GM21786 (cell line): ENCODE results near the gene HOXD8.

Source experiments
- ATAC-seq: cut with Tn5 transposase; IDR thresholded peaks from one replicate; pipeline ENCODE4 v1.9.1; 2021; ENCODE audit not compliant: unreplicated experiment

HOXD8 gene

GRCh38 chr2:176128982-176129796, at the start of gene HOXD8:
Gene HOXD8 (plus strand): TSS chr2:176129705. CDS start chr2:176130367, 662 bp downstream.
- no peak for ATAC-seq

- no peak for ATAC-seq
Measured at GRCh38 chr2:176079831-176080539, 49.5 kb upstream of the HOXD8 start.

DNA sequence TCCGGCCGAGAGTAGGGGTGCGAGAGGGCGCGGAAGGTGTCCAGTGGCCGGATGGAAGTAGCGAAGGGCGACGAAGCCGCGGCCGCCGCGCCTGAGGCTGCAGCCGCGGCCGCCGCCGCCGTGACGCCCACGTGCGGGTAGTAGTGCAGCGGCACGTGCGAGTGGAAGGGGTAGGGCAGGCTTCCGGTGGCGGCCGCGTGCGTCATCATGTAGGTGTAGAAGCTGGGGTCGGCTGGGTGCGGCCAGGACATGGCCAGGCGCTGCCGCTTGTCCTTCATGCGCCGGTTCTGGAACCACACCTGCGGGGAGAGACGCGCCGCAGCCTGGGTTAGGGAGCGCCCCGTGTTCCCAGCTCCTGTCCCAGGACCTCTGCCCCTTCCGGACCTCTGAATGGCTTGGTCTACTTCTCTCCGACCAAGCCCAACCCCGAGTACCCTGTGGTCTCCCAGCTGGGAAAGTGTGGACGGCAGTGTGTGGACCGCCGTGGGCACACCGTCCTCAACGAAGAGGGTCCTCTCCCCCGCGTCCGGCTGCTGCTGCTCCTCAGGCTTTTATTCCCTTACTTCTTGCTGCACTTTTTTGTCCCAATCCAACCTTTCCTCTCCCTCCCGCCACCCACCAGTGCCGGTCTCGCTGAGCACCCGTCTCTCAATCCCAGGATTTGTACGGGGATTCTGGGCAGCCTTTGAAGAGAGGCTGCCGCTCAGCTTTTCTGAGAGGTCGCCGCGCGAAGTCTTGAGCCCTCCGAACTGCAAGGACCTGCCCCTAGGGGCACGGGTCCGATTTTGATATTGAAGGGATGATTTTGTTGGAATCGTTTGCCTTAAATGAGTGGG, 48.7 kb upstream of the HOXD8 start:
- ATAC-seq = no peak

DNA sequence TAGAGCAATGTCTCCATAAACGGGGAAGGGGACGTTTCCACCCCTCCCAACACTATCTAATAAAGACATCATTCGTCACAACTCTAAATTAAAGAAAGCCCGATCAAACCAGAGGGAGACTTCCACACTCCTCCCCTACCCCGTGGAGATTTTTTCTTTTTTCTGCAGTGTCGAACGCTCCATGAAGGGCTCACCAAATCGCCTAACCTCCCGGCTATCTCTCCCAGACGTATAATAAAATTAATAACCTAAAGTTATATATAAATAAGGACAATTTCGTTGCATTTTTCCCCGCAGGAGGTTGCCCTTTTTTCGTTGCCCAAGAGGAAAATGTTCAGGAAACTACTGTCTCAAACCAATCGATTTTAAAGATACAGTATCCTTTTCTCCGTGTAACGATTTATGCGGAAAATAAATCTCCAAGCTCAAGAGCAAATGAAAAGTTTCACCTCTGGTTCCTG, 48.1 kb upstream of the HOXD8 start:
- no peak for ATAC-seq

DNA sequence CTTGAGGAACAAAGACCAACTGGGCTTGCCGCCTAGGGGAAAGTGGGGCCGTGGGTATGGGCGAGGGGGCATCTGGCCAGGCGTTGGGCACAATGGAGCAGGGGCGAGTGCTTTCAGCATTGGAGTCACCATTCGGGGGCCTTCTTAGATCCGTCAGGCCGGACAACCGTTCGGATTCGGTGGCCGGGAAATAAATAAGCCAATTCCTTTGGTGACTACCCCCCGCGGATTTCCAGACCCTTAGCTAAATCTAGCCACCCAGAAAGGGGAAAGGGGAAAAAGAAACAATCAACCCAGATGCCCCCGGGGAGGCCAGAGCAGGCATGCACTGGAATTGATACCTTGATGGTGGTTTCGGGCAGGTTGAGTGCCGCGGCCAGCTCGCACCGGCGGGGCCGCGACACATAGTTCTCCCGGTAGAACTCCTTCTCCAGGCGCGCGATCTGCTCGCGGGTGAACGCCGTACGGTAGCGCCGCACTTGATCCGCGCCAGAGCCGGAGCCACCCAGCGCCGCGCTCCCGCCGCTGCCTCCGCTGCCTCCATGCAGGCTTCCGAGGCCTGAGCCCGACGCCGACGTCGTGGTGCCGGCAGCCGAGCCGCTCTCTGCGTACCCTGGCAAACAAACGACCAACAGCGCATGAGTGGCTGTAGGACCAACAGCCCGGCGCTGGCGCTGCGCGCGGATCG, 47.5 kb upstream of the HOXD8 start:
- ATAC-seq = no peak

GRCh38 chr2:176082525-176082823, 47.0 kb upstream of the HOXD8 start:
- no peak for ATAC-seq

DNA sequence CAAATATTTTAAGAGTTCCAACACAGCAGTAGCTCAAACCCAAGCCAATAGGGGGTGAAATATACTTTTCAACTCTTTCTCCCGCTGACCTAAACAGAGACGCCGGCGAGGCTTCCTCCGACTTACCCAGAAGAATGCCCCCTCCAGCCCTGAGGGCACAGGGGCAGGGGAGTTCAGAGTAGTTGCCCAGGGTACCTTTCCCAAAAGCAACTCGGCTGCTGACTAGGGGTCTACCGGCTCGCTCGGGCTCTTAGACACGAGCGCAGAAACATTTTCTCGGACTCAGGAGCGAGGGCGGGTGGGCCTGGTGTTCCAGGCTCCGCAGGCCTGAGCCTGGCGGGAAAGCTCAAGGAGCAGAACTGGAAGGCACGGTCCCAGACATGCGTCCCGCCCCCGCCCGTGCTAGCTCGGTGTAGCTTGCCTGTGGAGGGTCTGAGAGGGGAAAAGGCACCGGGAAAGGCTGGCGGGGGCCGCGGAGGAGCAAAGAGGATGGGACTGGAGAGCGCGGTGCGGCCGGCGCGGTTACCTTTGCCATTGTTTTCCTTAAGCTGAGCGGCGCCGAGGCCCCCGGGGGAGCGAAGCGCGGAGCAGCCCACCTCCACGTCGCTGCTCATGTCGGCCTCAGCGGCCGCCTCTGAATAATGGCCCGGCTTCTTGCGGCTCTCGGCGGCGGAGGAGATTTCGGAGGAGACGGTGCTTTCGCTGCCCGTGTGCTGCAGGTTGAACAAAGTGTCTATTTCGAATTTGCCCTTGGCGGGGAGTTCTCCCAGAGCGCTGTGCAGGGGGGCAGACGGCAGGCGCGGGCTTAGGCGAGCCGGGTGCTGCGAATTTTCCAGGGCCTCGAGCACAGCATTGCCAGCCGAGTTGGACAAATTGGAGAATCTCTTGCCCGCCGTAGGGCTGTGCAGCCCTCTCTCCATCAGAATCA, 46.4 kb upstream of the HOXD8 start:
- ATAC-seq = no peak

GRCh38 chr2:176083796-176084261, 45.7 kb upstream of the HOXD8 start, which contains the start of gene EVX2:
Gene EVX2 (minus strand): TSS chr2:176083962. CDS start chr2:176083776, 186 bp downstream.
- no peak for ATAC-seq

DNA sequence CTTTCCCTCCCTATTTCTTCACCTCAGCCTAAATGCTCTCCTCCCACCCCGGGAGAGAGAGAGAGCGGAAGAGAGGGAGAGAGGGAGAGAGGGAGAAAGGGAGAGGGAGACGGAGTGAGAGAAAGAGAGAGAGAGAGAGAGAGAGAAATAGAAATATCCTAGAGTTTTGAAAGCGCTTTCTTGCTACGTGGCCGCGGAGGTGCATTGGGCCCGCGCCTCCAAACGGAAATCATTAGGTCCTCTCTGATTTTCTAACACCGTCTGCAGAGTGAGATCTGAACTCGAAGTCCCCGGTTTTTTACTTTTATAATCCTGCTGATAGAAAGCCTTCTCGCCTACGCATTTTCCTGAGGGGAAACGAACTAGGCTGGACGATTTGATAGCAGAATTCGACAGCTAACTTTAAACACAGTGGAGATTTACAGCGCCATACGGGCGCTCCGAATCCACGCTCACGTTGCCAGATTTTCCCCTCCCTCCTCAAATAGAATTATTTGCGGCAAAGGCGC, 44.8 kb upstream of the HOXD8 start:
- no peak for ATAC-seq

DNA sequence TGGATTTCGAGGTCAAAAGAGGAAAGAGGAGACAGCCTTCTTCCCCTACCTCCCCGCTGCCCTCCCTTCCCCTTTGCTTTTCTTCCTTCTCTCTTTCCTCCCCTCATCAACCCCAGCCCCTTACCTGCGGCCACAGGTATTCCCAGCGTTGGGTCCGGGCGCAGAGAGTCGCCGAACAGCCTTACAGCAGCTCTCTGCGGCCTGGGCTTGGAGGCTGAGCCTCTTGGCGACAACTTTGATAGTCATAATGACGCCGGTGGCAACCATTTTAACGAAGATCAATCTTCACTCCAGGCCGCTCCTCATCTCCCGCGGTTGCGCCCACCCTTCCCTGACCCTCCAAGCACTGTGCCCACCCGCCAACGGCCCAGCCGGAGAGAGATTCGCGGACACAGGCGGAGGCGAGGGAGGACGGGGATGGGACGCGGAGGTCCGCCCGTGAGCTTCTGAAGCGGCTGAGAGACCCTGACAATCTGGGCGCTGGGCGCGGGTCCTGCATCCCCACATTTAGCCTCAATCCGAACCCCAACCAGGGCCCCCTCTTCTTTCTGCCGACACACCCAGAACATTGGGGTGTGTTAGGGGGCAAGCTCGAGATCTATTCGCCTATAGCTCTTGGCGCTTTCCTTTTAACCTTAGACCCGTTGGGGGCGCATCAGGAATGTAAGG, 44.3 kb upstream of the HOXD8 start:
- ATAC-seq = no peak

GRCh38 chr2:176085861-176086771, 43.4 kb upstream of the HOXD8 start:
- no peak for ATAC-seq

- ATAC-seq = no peak
Measured at GRCh38 chr2:176087330-176088047, 42.0 kb upstream of the HOXD8 start.

GRCh38 chr2:176088048-176088936, 41.2 kb upstream of the HOXD8 start:
- ATAC-seq = no peak

GRCh38 chr2:176088937-176089842, 40.3 kb upstream of the HOXD8 start:
- ATAC-seq = no peak

- ATAC-seq = no peak
Measured at GRCh38 chr2:176089843-176090395, 39.6 kb upstream of the HOXD8 start.
